ENCODE measurements around the gene ARIH2. TPM values are rescaled to one million over a fixed set of nuclear protein-coding genes. Genes with fewer than 3 reads are reported as not detected.

Gene ARIH2
- total and polyA plus RNA-seq, 2 of the 8 experiments (the other 6 are each of a cell fraction or from before 2014, with no cell fraction given) = 72.9 to 136 TPM

- H2BK15ac ChIP-seq (ENCODE audit: low read length) = no peak overlapping the region
- no peak overlapping the region for H2AK5ac ChIP-seq (ENCODE audit: low read depth, low read length)
- H3K4me2 ChIP-seq (ENCODE audit: insufficient read depth in 1 of 2, low read depth in 2 of 2, low read length in 2 of 2) = no peak overlapping the region
- ChIA-PET CTCF (ENCODE audit: partially characterized antibody) (interaction anchor here (19.9 kb wide), 1 partner anchor 22 kb away, joined by 467 read pairs; the partner anchor contains the start of genes DALRD3, NDUFAF3 and WDR6), POLR2A (ENCODE audit: partially characterized antibody) (interaction anchor here (0.8 to 38.8 kb wide), 3 partner anchors 19 to 100 kb away, joined by 3 to 1518 read pairs (median 4); partner anchors contain the start of genes DALRD3, IMPDH2, NDUFAF3 and QRICH1)
- H3K9ac ChIP-seq (replicated peaks in 1 of 4; ENCODE audit: extremely low read depth in 1 of 4, low read depth in 3 of 4, low read length in 3 of 4) = no peak overlapping the region
- H3K36me3 ChIP-seq (ENCODE audit: control insufficient read depth in 2 of 4, insufficient read depth in 4 of 4, low read length in 3 of 4) = peaks cover 0 to 3% (median 0%) of the 10 kb centered on the region in 4 experiments; a peak in 2 of 8 replicates
- no peak overlapping the region for H3K4ac ChIP-seq (replicated peaks; ENCODE audit: insufficient read length, low read depth, low read length)
- no peak overlapping the region for H2BK12ac ChIP-seq (ENCODE audit: low read depth, low read length)
- H2BK120ac ChIP-seq (replicated peaks; ENCODE audit: low read depth, low read length) = no peak overlapping the region
- no peak overlapping the region for H3K23ac ChIP-seq (ENCODE audit: insufficient read length)
- H3K79me1 ChIP-seq (ENCODE audit: low read depth, low read length) = peaks cover 3% of the 10 kb centered on the region
- H3K27ac ChIP-seq (ENCODE audit: low read depth, low read length) = no peak overlapping the region
- peaks cover 20% of the 10 kb centered on the region for H3K23me2 ChIP-seq (ENCODE audit: low read depth, low read length)
- no peaks in the 10 kb centered on the region for H3K9me3 ChIP-seq (ENCODE audit: insufficient read depth in 2 of 2, low read depth in 1 of 2, low read length in 1 of 2)
- no peak overlapping the region for H4K5ac ChIP-seq (ENCODE audit: insufficient read length, low read depth, low read length)
- peaks cover 0 to 19% of the 10 kb centered on the region in 2 experiments; a peak in 2 of 4 replicates for H3K79me2 ChIP-seq (ENCODE audit: control insufficient read depth in 1 of 2, insufficient read depth in 2 of 2, low read length in 2 of 2)
- no peak overlapping the region for H2BK5ac ChIP-seq (ENCODE audit: low read depth, low read length)
- H4K20me1 ChIP-seq (replicated peaks in 1 of 2; ENCODE audit: control insufficient read depth in 1 of 2, insufficient read depth in 2 of 2, low read length in 2 of 2) = peaks cover 0 to 4% of the 10 kb centered on the region in 2 experiments
- no peak overlapping the region for H2BK20ac ChIP-seq (ENCODE audit: low read length)
- TF ChIP-seq CBX8 (IDR thresholded peaks at IDR 0.05; ENCODE audit: borderline replicate concordance, low read depth, low read length) (no peak), CTBP2 (IDR thresholded peaks at IDR 0.05; ENCODE audit: borderline replicate concordance, insufficient read depth, insufficient read length, low read length) (no peak), YY1 (IDR thresholded peaks at IDR 0.05; ENCODE audit: low read depth, low read length) (no peak), GTF2F1 (IDR thresholded peaks at IDR 0.05; ENCODE audit: borderline replicate concordance, low read depth, low read length) (no peak), EGR1 (IDR thresholded peaks at IDR 0.05; ENCODE audit: borderline replicate concordance, low read depth, low read length) (no peak), MAFK (IDR thresholded peaks at IDR 0.05; ENCODE audit: low read depth, low read length) (no peak), POLR2AphosphoS5 (IDR thresholded peaks at IDR 0.05; ENCODE audit: low read depth, low read length) (no peak), CTCF (IDR thresholded peaks at IDR 0.05; ENCODE audit: control extremely low read depth in 1 of 3, insufficient read depth in 1 of 3, low read depth in 1 of 3, low read length in 3 of 3) (no peak), JUN (IDR thresholded peaks at IDR 0.05; ENCODE audit: low read depth, low read length) (no peak), TCF12 (IDR thresholded peaks at IDR 0.05; ENCODE audit: low read depth, low read length) (no peak)
- no peaks in the 10 kb centered on the region for H3K27me3 ChIP-seq (replicated peaks in 1 of 4; ENCODE audit: control insufficient read depth in 3 of 4, extremely low read depth in 1 of 4, insufficient read depth in 3 of 4, low read length in 3 of 4)
- DNase-seq (ENCODE audit: low read depth in 1 of 2, low spot score in 2 of 2) (no peak), FAIRE-seq (no peak)
- no peak overlapping the region for H4K8ac ChIP-seq (ENCODE audit: extremely low read depth, insufficient read depth, low read length)
- no peak overlapping the region for H3K14ac ChIP-seq (ENCODE audit: insufficient read length)
- H3K18ac ChIP-seq (ENCODE audit: extremely low read depth, low read length) = no peak overlapping the region
- H3K56ac ChIP-seq (replicated peaks; ENCODE audit: insufficient read length, low read depth, low read length) = no peak overlapping the region
- H2AFZ ChIP-seq (ENCODE audit: low read length) = no peak overlapping the region
- no peak overlapping the region for H4K91ac ChIP-seq (replicated peaks; ENCODE audit: insufficient read length, low read length)
- H3K4me1 ChIP-seq (replicated peaks in 1 of 4; ENCODE audit: control insufficient read depth in 3 of 4, insufficient read depth in 4 of 4, low read length in 3 of 4) = peaks cover 7 to 17% (median 12%) of the 10 kb centered on the region in 4 experiments; a peak in 6 of 7 replicates
- no peak overlapping the region for H3K4me3 ChIP-seq (ENCODE audit: extremely low read depth in 1 of 4, insufficient read depth in 2 of 4, low read depth in 3 of 4, low read length in 4 of 4)
Observed at GRCh38 chr3:48993834-48994233, 75.2 kb downstream of the ARIH2 start.

Data from H1 (cell line).